Stimulated activated CD4-positive, alpha-beta T cell treated with anti-CD3 and anti-CD28 coated beads, Interleukin-2, amount 100 ng/mL, for 4 hours (primary cell): Measurements from ENCODE around the gene FMO1.
"Not testable (repeated sequence)": the region's sequence is repeated elsewhere in the genome, so short reads cannot be mapped to it uniquely, and the experiment has no call there.

Experiments
- DNase-seq: peaks from one replicate; pipeline ENCODE4 v3.0.0-alpha.2; 2020; ENCODE audit warnings: low read depth

Gene FMO1

GRCh38 chr1:171233183-171233582 lies 15.1 kb upstream of the FMO1 start:
- no peak for DNase-seq

- DNase-seq: not testable (repeated sequence)
These were observed 12.1 kb upstream of the FMO1 start for GRCh38 chr1:171236231-171236630.

- DNase-seq: no peak
These were observed 4.4 kb upstream of the FMO1 start for GRCh38 chr1:171243878-171244277.

GRCh38 chr1:171245458-171246064 lies 2.7 kb upstream of the FMO1 start:
- DNase-seq: no peak

- no peak for DNase-seq
These were observed 793 bp upstream of the FMO1 start for GRCh38 chr1:171247501-171247900.

- DNase-seq: no peak
These were observed 547 bp downstream of the FMO1 start for GRCh38 chr1:171248841-171249240.

GRCh38 chr1:171250263-171250662 lies 2.0 kb downstream of the FMO1 start:
- DNase-seq: no peak

GRCh38 chr1:171251042-171251951 lies 3.0 kb downstream of the FMO1 start:
- DNase-seq: no peak

GRCh38 chr1:171251952-171252300 lies 3.6 kb downstream of the FMO1 start:
- no peak for DNase-seq

GRCh38 chr1:171252482-171252881 lies 4.2 kb downstream of the FMO1 start:
- DNase-seq: no peak

- no peak for DNase-seq
These were observed 6.6 kb downstream of the FMO1 start for GRCh38 chr1:171254859-171255258.

GRCh38 chr1:171256940-171257606 lies 8.8 kb downstream of the FMO1 start:
- DNase-seq: no peak

GRCh38 chr1:171257607-171258076 lies 9.3 kb downstream of the FMO1 start:
- DNase-seq: no peak

GRCh38 chr1:171258429-171258828 lies 10.1 kb downstream of the FMO1 start:
- no peak for DNase-seq

- no peak for DNase-seq
These were observed 10.6 kb downstream of the FMO1 start for GRCh38 chr1:171258943-171259342.

GRCh38 chr1:171261336-171261735 lies 13.0 kb downstream of the FMO1 start:
- DNase-seq: no peak

GRCh38 chr1:171263901-171264300 lies 15.6 kb downstream of the FMO1 start:
- DNase-seq: no peak

GRCh38 chr1:171265686-171266085 lies 17.4 kb downstream of the FMO1 start:
- no peak for DNase-seq

GRCh38 chr1:171266930-171267329 lies 18.6 kb downstream of the FMO1 start:
- DNase-seq: no peak

- DNase-seq: no peak
These were observed 19.1 kb downstream of the FMO1 start for GRCh38 chr1:171267391-171267790.

GRCh38 chr1:171270806-171271205 lies 22.5 kb downstream of the FMO1 start:
- DNase-seq: no peak

GRCh38 chr1:171277534-171277933 lies 29.2 kb downstream of the FMO1 start:
- DNase-seq: no peak

- no peak for DNase-seq
These were observed 30.9 kb downstream of the FMO1 start for GRCh38 chr1:171279234-171279633.
